ENCODE data around the gene KDM6A. TPM values are rescaled to one million over a fixed set of nuclear protein-coding genes. Genes with fewer than 3 reads are reported as not detected.
A peak's percentile ranks its signal among the peaks of the same experiment; 100 is the strongest.

Gene KDM6A
- total and polyA plus RNA-seq, 9 of the 15 experiments (the other 6 are each of a cell fraction or from before 2014, with no cell fraction given): 8.4 to 34.3 (median 22.9) TPM

DNA sequence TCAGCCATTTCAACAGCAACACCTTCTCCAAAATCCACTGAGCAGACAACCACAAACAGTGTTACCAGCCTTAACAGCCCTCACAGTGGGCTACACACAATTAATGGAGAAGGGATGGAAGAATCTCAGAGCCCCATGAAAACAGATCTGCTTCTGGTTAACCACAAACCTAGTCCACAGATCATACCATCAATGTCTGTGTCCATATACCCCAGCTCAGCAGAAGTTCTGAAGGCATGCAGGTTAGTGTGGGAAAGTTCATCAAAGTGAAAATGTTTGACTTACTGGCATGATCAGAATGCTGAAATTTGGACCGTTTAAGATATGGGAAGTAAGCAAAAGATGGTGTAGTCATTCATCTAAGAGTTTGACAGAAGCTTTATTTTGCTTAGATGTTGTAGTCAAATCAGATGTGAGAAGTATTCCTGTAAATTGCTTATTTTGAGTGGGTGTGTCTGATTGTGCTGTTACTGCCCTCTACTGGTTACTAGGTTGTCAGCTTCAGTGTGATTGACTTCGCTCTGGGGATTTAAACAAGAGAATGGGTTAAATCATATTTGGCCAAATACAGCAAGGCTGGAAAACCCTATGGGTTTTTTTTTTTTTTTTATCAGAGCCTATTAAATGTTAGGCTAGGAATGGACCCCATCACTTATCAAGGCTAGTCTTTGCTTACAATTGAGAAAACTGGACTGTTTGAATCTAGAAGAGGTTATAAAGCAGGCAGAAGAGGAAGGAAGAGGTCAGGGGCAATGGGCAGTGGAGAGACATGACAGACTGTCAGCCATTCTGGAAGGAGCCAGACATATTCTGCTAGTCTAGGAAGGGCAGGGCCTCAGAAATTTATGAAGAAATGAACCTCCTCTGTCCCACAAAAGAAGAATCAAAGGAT, 197.4 kb downstream of the KDM6A start:
- WGBS (ENCODE audit: insufficient coverage, low coverage, missing lambda C conversion rate): 31% methylated on average over 2 of the region's 2 CpGs
- DNase-seq (ENCODE audit: extremely low read depth in 1 of 4, low spot score in 3 of 4) (peak; percentile 10 to 58 (median 14)), FAIRE-seq (peak; percentile 74), ATAC-seq (peak; percentile 83)
- Histone ChIP-seq H3K36me3 (ENCODE audit: control insufficient read depth, insufficient read depth, low read length) (peaks cover 18% of the 10 kb centered on the region; the same call in 2 of the 3 replicates), H3K9me1 (ENCODE audit: control insufficient read depth, insufficient read depth, low read length) (no peaks in the 10 kb centered on the region), H3K79me2 (ENCODE audit: control insufficient read depth, insufficient read depth, low read length) (peaks cover 21% of the 10 kb centered on the region), H3K27me3 (ENCODE audit: control insufficient read depth in 2 of 2, insufficient read depth in 2 of 2, low read length in 2 of 2) (no peaks in the 10 kb centered on the region), H2AFZ (ENCODE audit: low read depth, low read length) (no peak overlapping the region), H3K9me3 (replicated peaks; ENCODE audit: control insufficient read depth, insufficient read depth, low read depth, low read length) (no peaks in the 10 kb centered on the region), H3K4me1 (replicated peaks in 1 of 2; ENCODE audit: control insufficient read depth in 2 of 2, insufficient read depth in 2 of 2, low read length in 2 of 2) (no peaks in the 10 kb centered on the region), H3K9ac (ENCODE audit: insufficient read depth in 1 of 2, low read depth in 2 of 2, low read length in 2 of 2) (no peak overlapping the region), H3K4me3 (no peak overlapping the region), H3K27ac (ENCODE audit: extremely low read depth, low read depth, low read length) (no peak overlapping the region), H3K4me2 (ENCODE audit: insufficient read depth, low read length) (no peak overlapping the region), H4K20me1 (replicated peaks; ENCODE audit: control insufficient read depth, insufficient read depth, low read length) (no peaks in the 10 kb centered on the region)
- ChIA-PET CTCF (ENCODE audit: low intra/inter-chr PET ratio) (no interaction called here), POLR2A (no interaction called here)
- no TSS peak for BruUV-seq (replicated peaks)
- in situ Hi-C loops (cut with MboI): loop anchor here (25.0 kb wide), 1 partner anchor 1108 kb away; the partner anchor contains the start of gene NDP
- intact Hi-C loops (cut with micrococcal nuclease): loop anchor here (5.0 kb wide), 1 partner anchor 198 kb away; the partner anchor contains the start of gene KDM6A
- TF ChIP-seq, protein P1, sequence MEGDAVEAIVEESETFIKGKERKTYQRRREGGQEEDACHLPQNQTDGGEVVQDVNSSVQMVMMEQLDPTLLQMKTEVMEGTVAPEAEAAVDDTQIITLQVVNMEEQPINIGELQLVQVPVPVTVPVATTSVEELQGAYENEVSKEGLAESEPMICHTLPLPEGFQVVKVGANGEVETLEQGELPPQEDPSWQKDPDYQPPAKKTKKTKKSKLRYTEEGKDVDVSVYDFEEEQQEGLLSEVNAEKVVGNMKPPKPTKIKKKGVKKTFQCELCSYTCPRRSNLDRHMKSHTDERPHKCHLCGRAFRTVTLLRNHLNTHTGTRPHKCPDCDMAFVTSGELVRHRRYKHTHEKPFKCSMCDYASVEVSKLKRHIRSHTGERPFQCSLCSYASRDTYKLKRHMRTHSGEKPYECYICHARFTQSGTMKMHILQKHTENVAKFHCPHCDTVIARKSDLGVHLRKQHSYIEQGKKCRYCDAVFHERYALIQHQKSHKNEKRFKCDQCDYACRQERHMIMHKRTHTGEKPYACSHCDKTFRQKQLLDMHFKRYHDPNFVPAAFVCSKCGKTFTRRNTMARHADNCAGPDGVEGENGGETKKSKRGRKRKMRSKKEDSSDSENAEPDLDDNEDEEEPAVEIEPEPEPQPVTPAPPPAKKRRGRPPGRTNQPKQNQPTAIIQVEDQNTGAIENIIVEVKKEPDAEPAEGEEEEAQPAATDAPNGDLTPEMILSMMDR (IDR thresholded peaks at IDR 0.05 in 2 of 3, conservative IDR thresholded peaks at IDR 0.05 in 1 of 3; ENCODE audit: insufficient read depth in 2 of 3, low read depth in 1 of 3, low read length in 3 of 3): peak; percentile 39 to 67 (median 57)
- TF ChIP-seq BCL6 (CRISPR knock-in tag; IDR thresholded peaks at IDR 0.05): no peak
- no peak for TF ChIP-seq SMARCC2 (IDR thresholded peaks at IDR 0.05; ENCODE audit: low read depth)
- no peak for TF ChIP-seq POU5F1 (IDR thresholded peaks at IDR 0.05; ENCODE audit: borderline replicate concordance, low read depth, low read length, partially characterized antibody)
- peak; percentile 55 to 62 for TF ChIP-seq RAD21 (CRISPR knock-in tag; conservative IDR thresholded peaks at IDR 0.05 in 1 of 2, IDR thresholded peaks at IDR 0.05 in 1 of 2)
- 0 out of 2 replicates have a peak, but pooled peaks have one; percentile 31 for TF ChIP-seq SMC3 (conservative IDR thresholded peaks at IDR 0.05; ENCODE audit: insufficient read depth, low read depth, low read length)
- TF ChIP-seq HMG20B (CRISPR knock-in tag; IDR thresholded peaks at IDR 0.05): no peak
- TF ChIP-seq, protein P2, sequence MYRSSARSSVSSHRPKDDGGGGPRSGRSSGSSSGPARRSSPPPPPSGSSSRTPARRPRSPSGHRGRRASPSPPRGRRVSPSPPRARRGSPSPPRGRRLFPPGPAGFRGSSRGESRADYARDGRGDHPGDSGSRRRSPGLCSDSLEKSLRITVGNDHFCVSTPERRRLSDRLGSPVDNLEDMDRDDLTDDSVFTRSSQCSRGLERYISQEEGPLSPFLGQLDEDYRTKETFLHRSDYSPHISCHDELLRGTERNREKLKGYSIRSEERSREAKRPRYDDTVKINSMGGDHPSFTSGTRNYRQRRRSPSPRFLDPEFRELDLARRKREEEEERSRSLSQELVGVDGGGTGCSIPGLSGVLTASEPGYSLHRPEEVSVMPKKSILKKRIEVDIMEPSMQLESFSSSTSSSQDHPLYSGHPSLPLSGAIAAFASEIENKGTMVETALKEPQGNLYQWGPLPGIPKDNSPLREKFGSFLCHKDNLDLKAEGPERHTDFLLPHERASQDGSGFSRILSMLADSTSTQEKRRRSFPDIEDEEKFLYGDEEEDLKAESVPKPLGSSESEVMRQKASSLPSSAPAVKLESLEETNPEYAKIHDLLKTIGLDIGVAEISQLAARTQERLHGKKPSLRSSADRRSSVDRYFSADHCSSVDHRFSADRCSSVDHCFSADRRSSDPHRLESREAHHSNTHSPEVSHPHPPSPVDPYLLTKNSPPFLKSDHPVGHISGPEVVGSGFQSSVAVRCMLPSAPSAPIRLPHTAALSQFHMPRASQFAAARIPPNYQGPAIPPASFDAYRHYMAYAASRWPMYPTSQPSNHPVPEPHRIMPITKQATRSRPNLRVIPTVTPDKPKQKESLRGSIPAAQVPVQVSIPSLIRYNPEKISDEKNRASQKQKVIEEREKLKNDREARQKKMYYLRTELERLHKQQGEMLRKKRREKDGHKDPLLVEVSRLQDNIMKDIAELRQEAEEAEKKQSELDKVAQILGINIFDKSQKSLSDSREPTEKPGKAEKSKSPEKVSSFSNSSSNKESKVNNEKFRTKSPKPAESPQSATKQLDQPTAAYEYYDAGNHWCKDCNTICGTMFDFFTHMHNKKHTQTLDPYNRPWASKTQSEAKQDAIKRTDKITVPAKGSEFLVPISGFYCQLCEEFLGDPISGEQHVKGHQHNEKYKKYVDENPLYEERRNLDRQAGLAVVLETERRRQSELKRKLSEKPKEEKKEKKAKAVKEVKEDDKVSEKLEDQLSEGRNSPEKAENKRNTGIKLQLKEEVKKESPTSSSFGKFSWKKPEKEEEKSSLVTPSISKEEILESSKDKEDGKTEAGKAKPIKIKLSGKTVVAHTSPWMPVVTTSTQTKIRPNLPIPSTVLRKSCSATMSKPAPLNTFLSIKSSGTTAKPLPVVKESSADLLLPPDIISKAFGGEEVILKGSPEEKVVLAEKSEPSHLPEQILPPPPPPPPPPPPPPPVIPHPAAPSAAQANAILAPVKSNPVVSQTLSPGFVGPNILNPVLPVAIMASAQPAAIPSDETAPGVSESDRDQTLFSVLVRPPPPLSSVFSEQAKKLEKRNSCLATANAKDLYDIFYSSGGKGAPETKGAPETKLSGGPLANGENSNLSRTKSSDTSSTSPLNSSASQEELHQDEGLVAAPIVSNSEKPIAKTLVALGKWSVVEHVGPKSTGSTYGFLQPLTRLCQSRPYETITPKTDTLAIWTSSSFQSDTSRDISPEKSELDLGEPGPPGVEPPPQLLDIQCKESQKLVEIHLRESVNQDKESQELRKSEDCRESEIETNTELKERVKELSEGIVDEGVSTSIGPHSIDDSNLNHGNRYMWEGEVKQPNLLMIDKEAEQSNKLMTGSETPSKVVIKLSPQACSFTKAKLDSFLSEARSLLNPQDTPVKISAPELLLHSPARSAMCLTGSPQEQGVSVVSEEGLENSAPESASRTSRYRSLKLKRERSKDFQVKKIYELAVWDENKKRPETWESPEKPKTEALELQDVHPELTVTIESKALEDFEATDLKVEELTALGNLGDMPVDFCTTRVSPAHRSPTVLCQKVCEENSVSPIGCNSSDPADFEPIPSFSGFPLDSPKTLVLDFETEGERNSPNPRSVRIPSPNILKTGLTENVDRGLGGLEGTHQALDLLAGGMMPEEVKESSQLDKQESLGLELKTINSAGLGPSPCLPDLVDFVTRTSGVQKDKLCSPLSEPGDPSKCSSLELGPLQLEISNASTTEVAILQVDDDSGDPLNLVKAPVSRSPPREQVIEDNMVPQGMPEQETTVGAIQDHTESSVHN (IDR thresholded peaks at IDR 0.05; ENCODE audit: borderline replicate concordance in 1 of 2, low read depth in 1 of 2): no peak
